Measurements from ENCODE around the gene NFAT5. TPM values are rescaled to one million over a fixed set of nuclear protein-coding genes. Genes with fewer than 3 reads are reported as not detected.

The NFAT5 gene
- total and polyA plus RNA-seq, 4 donors, result 5.2 to 111 (median 22.5) TPM

- Histone ChIP-seq H3K9me3 (ENCODE audit: control insufficient read depth in 4 of 4, insufficient read depth in 3 of 4, low read length in 3 of 4) (no peaks in the 10 kb centered on the region), H3K4me3 (no peak overlapping the region), H3K36me3 (ENCODE audit: control insufficient read depth in 4 of 4, insufficient read depth in 4 of 4, low read length in 4 of 4) (peaks cover 0 to 5% (median 0%) of the 10 kb centered on the region in 4 donors), H3K27me3 (ENCODE audit: control insufficient read depth in 3 of 3, insufficient read depth in 3 of 3, low read length in 2 of 3) (no peaks in the 10 kb centered on the region), H3K4me1 (ENCODE audit: control insufficient read depth in 5 of 5, insufficient read depth in 5 of 5, low read length in 5 of 5) (peaks cover 0 to 6% (median 0%) of the 10 kb centered on the region in 5 donors), H3K27ac (ENCODE audit: low read depth in 1 of 2, low read length in 1 of 2) (no peak overlapping the region), H3K9ac (ENCODE audit: insufficient read depth in 1 of 2, low read length in 2 of 2) (no peak overlapping the region)
- DNase-seq, result no peak
- no peak for TF ChIP-seq CTCF (IDR thresholded peaks at IDR 0.05; ENCODE audit: control extremely low read depth, extremely low read depth)
- ATAC-seq (ENCODE audit: insufficient read depth, low FRiP score), result no peak
- 74 to 82% methylated on average over 1 of the region's 1 CpG for WGBS, 2 donors
Observed at GRCh38 chr16:69599731-69600130, 34.0 kb downstream of the NFAT5 start.

GRCh38 chr16:69600202-69600601 lies 34.4 kb downstream of the NFAT5 start:
- no peak for DNase-seq
- Histone ChIP-seq H3K27ac (ENCODE audit: low read depth in 1 of 2, low read length in 1 of 2) (no peak overlapping the region), H3K36me3 (ENCODE audit: control insufficient read depth in 4 of 4, insufficient read depth in 4 of 4, low read length in 4 of 4) (peaks cover 0 to 5% (median 0%) of the 10 kb centered on the region in 4 donors), H3K9ac (ENCODE audit: insufficient read depth in 1 of 2, low read length in 2 of 2) (no peak overlapping the region), H3K4me3 (no peak overlapping the region), H3K27me3 (ENCODE audit: control insufficient read depth in 3 of 3, insufficient read depth in 3 of 3, low read length in 2 of 3) (no peaks in the 10 kb centered on the region), H3K9me3 (ENCODE audit: control insufficient read depth in 4 of 4, insufficient read depth in 3 of 4, low read length in 3 of 4) (no peaks in the 10 kb centered on the region), H3K4me1 (ENCODE audit: control insufficient read depth in 5 of 5, insufficient read depth in 5 of 5, low read length in 5 of 5) (peaks cover 0 to 4% (median 0%) of the 10 kb centered on the region in 5 donors)
- no peak for TF ChIP-seq CTCF (IDR thresholded peaks at IDR 0.05; ENCODE audit: control extremely low read depth, extremely low read depth)
- no peak for ATAC-seq (ENCODE audit: insufficient read depth, low FRiP score)

- no peaks in the 10 kb centered on the region for H3K9me3 ChIP-seq (ENCODE audit: control insufficient read depth in 4 of 4, insufficient read depth in 3 of 4, low read length in 3 of 4)
- no peak for TF ChIP-seq CTCF (IDR thresholded peaks at IDR 0.05; ENCODE audit: control extremely low read depth, extremely low read depth)
- WGBS, 2 donors, result 75 to 81% methylated on average over 6 of the region's 6 CpGs
- peaks cover 0 to 3% (median 0%) of the 10 kb centered on the region in 5 donors for H3K4me1 ChIP-seq (ENCODE audit: control insufficient read depth in 5 of 5, insufficient read depth in 5 of 5, low read length in 5 of 5)
- no peaks in the 10 kb centered on the region for H3K27me3 ChIP-seq (ENCODE audit: control insufficient read depth in 3 of 3, insufficient read depth in 3 of 3, low read length in 2 of 3)
- peaks cover 0 to 3% (median 0%) of the 10 kb centered on the region in 4 donors for H3K36me3 ChIP-seq (ENCODE audit: control insufficient read depth in 4 of 4, insufficient read depth in 4 of 4, low read length in 4 of 4)
- H3K27ac ChIP-seq (ENCODE audit: low read depth in 1 of 2, low read length in 1 of 2), result no peak overlapping the region
- DNase-seq (no peak), ATAC-seq (ENCODE audit: insufficient read depth, low FRiP score) (no peak)
- H3K4me3 ChIP-seq, result no peak overlapping the region
- no peak overlapping the region for H3K9ac ChIP-seq (ENCODE audit: insufficient read depth in 1 of 2, low read length in 2 of 2)
Observed at GRCh38 chr16:69601250-69601649, 35.5 kb downstream of the NFAT5 start.

- Histone ChIP-seq H3K27ac (ENCODE audit: low read depth in 1 of 2, low read length in 1 of 2) (no peak overlapping the region), H3K36me3 (ENCODE audit: control insufficient read depth in 4 of 4, insufficient read depth in 4 of 4, low read length in 4 of 4) (peaks cover 0 to 3% (median 1%) of the 10 kb centered on the region in 4 donors), H3K4me3 (no peak overlapping the region), H3K4me1 (ENCODE audit: control insufficient read depth in 5 of 5, insufficient read depth in 5 of 5, low read length in 5 of 5) (peaks cover 0 to 10% (median 6%) of the 10 kb centered on the region in 5 donors), H3K9ac (ENCODE audit: insufficient read depth in 1 of 2, low read length in 2 of 2) (no peak overlapping the region), H3K27me3 (ENCODE audit: control insufficient read depth in 3 of 3, insufficient read depth in 3 of 3, low read length in 2 of 3) (no peaks in the 10 kb centered on the region), H3K9me3 (ENCODE audit: control insufficient read depth in 4 of 4, insufficient read depth in 3 of 4, low read length in 3 of 4) (no peaks in the 10 kb centered on the region)
- TF ChIP-seq CTCF (IDR thresholded peaks at IDR 0.05; ENCODE audit: control extremely low read depth, extremely low read depth), result no peak
- no peak for DNase-seq
- ATAC-seq (ENCODE audit: insufficient read depth, low FRiP score), result no peak
Observed at GRCh38 chr16:69606985-69607384, 41.2 kb downstream of the NFAT5 start.

Data from lung (tissue), 12 donors.